Central memory CD8-positive, alpha-beta T cell (primary cell): ENCODE data around the gene SUMO3.

Source experiments
- ATAC-seq: fragments of 150-1000 bp; cut with Tn5 transposase; replicated peaks from 2 replicates; pipeline ENCODE4 v1.10.0; 2022; ENCODE audit warnings: mild to moderate bottlenecking, moderate FRiP score, moderate number of reproducible peaks; ENCODE audit not compliant: poor library complexity, severe bottlenecking; ENCODE audit errors: extremely low read depth
- DNase-seq, 2 donors: peaks; one replicate each; pipeline ENCODE4 v3.0.0; 2021; ENCODE audit warnings: low spot score in 2 of 2
- H3K27ac Mint-ChIP-seq: one replicate; pipeline ENCODE4 v1.8.0; 2022; ENCODE audit warnings: low read depth, mild to moderate bottlenecking, moderate library complexity, mixed read lengths
- H3K27me3 Mint-ChIP-seq: one replicate; pipeline ENCODE4 v1.8.0; 2022; ENCODE audit warnings: mixed read lengths
- H3K36me3 Mint-ChIP-seq: one replicate; pipeline ENCODE4 v1.8.0; 2022; ENCODE audit warnings: mild to moderate bottlenecking, moderate library complexity, mixed read lengths; ENCODE audit not compliant: insufficient read depth
- H3K4me1 Mint-ChIP-seq: one replicate; pipeline ENCODE4 v1.8.0; 2022; ENCODE audit warnings: mixed read lengths
- H3K4me3 Mint-ChIP-seq: one replicate; pipeline ENCODE4 v1.8.0; 2022; ENCODE audit warnings: mild to moderate bottlenecking, moderate library complexity, mixed read lengths
- H3K9me3 Mint-ChIP-seq: one replicate; pipeline ENCODE4 v1.8.0; 2022; ENCODE audit warnings: mixed read lengths

Gene SUMO3

DNA sequence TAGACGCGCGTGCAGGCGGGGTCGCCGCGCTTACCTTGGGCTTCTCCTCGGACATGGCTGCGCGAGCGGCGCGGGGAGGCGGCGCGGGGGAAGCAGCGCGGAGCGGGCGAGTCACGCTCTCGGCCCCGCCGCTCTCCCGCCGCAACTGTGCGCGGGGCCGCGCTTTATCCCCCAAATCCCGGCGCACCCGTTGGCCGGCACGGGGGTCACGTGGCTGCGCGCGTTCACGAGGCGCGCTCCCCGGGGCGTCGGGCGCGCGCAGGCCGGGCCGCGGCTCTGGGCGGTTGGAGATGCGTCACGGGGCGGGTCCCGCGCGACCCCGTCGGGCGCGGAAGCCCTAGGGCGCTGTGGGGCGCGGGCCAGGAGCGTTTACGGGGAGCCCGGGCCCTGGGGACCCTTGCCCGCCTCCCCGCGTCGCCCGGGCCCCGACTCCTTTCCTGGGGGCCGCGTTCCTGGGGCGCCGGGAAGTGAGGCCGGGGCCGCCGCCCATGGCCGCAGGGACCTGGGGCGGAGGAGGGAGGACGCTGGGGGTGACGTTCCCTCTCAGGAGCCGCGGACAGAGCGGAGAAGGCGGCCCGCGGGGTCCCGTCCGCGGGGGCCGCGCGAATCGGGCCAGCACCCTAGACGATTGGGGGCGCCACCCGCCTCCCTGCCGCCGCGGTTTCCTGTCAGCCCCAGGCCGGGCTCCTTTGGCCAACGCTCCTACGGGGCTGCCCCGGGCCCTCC lies at the start of gene SUMO3:
SUMO3 (minus strand) TSS at position 149 of the 726 bp plus-strand sequence; CDS start at position 55, 94 bp downstream.
- Mint-ChIP-seq H3K4me1 (peaks cover 6% of the 10 kb centered on the region), H3K27ac (peak within 1 kb of the TSS; percentile 83), H3K4me3 (peak within 1 kb of the TSS; percentile 79), H3K27me3 (no peaks in the 10 kb centered on the region), H3K36me3 (peaks cover 12% of the 10 kb centered on the region), H3K9me3 (peaks cover 11% of the 10 kb centered on the region)
- DNase-seq = peak; percentile 76 to 86
- peak; percentile 80 for ATAC-seq

DNA sequence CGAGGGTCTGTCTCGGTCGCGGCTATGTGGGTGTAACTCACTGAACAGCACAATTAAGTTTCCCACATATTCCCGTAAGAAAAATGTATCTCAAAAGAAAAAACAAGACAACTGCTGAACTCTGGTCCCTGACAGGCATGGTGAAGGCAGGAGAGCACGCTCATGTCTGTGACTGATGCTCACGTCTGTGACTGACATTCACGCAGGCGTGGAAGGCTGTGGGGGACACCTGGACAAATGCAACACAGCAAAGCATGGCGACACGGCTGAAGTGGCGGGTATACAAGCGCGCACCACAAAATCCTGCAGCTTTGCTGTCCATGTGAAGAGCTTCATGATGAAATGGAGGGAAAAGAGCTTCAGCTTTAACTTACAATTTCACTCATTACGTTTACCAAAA lies 49.6 kb upstream of the SUMO3 start:
- peaks cover 77% of the 10 kb centered on the region for H3K4me1 Mint-ChIP-seq
- H3K27me3 Mint-ChIP-seq = no peaks in the 10 kb centered on the region
- peaks cover 18% of the 10 kb centered on the region for H3K36me3 Mint-ChIP-seq
- DNase-seq = no peak
- no peak for ATAC-seq
- H3K9me3 Mint-ChIP-seq = no peaks in the 10 kb centered on the region
- H3K27ac Mint-ChIP-seq = no peak overlapping the region
- H3K4me3 Mint-ChIP-seq = peak overlapping the region; percentile 62

DNA sequence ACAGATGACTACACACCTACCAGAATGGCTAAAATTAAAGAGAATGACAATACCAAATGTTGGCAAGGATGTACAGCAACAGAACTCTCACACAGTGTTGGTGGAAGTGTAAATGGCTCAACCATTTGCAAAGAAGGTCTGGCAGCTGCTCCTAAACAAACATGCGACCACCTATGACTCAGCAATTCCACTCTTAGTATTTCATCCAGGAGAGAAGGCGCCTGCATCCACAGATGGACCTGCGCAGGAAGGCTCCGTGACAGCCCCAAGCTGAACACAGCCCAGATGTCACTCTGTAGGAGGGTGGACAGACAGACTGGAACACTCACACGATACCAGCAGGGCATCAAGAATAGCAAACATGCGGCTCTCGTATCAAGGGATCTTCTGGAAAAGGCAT lies 48.9 kb upstream of the SUMO3 start:
- Mint-ChIP-seq H3K9me3 (no peaks in the 10 kb centered on the region), H3K27me3 (no peaks in the 10 kb centered on the region), H3K27ac (peak overlapping the region; percentile 83), H3K36me3 (peaks cover 13% of the 10 kb centered on the region), H3K4me3 (peak overlapping the region; percentile 62), H3K4me1 (peaks cover 73% of the 10 kb centered on the region)
- DNase-seq (no peak), ATAC-seq (no peak)

DNA sequence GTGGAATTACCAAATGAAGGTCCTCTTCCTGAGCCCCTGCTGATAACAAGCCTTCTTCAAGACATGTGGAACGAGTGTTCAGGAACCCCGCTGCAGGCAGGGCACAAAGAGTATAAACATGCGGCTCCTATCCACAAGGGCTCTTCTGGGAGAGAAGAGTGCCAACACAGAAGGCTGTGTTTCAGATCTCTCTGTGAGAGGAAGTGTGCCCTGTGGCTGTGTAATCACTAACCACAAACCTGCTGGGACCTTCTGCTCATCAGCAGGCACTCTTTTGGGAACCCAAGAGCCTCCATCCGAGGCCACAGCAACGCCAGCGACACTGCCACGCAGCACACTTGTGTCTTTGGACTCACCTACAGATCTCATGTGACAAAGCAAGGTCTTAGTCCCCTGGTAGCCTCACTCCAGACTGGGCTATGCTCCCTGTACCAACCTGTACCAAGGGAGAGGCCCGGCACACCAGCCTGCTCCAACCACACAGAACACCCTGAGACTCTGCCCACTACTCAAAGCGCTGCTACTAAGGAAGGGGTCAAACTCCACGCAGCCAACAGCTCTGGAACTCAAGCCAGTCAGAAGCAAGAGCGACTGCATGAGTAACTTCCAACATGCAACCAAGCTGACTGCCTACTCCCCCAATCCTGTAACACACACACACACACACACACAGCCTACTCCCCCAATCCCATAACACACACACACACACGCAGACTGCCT lies 47.9 kb upstream of the SUMO3 start:
- Mint-ChIP-seq H3K4me1 (peaks cover 72% of the 10 kb centered on the region), H3K27me3 (no peaks in the 10 kb centered on the region), H3K27ac (peak overlapping the region; percentile 83), H3K36me3 (peaks cover 15% of the 10 kb centered on the region), H3K9me3 (no peaks in the 10 kb centered on the region), H3K4me3 (peak overlapping the region; percentile 38)
- DNase-seq (no peak), ATAC-seq (no peak)

DNA sequence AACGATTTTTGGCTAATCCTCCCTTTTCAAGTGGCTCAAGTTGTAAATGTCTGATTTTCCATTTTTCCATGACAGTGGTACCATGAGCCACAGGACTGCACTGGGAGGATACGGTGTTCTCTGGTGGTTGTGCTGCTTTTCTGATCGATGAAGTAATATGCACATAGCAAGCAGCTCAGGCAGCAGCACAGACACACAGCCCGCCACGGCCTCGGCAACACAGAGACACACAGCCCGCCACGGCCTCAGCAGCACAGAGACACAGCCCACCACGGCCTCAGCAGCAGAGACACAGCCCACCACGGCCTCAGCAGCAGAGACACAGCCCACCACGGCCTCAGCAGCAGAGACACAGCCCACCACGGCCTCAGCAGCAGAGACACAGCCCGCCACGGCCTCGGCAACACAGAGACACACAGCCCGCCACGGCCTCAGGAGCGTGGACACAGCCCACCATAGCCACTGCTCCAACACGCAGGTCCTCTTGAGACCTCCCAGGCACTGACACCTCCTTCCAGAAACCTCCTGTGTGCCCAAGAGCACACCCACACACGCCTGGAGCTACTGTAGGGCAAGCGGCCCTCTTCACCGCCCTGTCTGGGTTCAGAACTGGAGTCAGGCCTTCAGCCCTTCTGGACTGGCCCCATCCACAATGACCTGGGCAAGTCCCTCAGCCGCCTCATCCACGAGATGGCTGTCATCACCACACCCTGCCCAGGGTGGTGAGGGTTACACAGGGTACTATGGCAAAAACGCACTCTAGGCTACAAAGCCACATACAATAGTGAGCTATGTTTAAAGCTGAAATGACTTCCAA lies 45.2 kb upstream of the SUMO3 start:
- Mint-ChIP-seq H3K4me3 (no peak overlapping the region), H3K4me1 (peaks cover 52% of the 10 kb centered on the region)

DNA sequence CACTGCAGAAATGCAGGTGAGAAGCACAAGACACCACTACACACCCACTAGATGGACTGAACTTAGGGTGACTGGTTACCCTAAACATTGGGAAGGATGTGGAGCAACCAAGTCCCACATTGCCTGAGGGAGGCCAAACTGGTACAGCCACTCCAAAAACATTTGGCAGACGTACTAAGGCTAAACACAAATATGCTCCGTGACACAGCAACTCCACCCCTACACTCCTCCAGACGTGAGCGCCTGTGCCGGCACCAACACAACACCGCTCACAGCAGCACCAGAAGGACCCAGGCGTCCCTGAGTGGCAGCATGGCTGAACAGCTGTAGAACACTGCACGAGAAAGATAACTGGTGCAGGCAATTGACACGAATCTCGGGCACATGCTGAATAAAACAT lies 40.9 kb upstream of the SUMO3 start:
- H3K9me3 Mint-ChIP-seq = no peaks in the 10 kb centered on the region
- DNase-seq (no peak), ATAC-seq (no peak)
- H3K27me3 Mint-ChIP-seq = no peaks in the 10 kb centered on the region
- H3K4me3 Mint-ChIP-seq = no peak overlapping the region
- peaks cover 33% of the 10 kb centered on the region for H3K36me3 Mint-ChIP-seq
- no peak overlapping the region for H3K27ac Mint-ChIP-seq
- peaks cover 33% of the 10 kb centered on the region for H3K4me1 Mint-ChIP-seq

More for the DNA sequence above, 45.2 kb upstream of the SUMO3 start:
- H3K27ac Mint-ChIP-seq = no peak overlapping the region
- no peaks in the 10 kb centered on the region for H3K9me3 Mint-ChIP-seq
- H3K36me3 Mint-ChIP-seq = peaks cover 24% of the 10 kb centered on the region
- DNase-seq (no peak), ATAC-seq (no peak)
- no peaks in the 10 kb centered on the region for H3K27me3 Mint-ChIP-seq

DNA sequence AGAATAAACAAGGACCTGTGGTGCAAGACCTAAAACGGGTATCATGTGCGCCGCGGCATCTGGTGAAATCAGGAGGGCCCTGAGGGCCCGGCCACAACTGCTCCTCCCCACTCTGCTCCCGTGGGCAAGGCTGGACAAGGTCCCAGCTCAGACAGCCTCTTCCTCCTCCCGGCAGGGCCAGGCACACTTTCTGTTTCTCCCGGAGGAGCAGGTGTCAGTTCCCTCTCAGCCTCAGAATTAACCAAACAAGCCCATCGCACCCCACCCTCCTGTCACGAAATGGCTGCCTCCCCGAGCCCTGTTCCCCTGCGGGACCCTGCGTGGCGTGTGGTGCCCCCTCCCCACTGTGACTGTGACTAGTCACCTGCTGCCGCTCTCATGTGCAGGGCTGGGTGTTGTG lies 40.4 kb upstream of the SUMO3 start:
- Mint-ChIP-seq H3K4me3 (no peak overlapping the region), H3K27ac (no peak overlapping the region), H3K4me1 (peaks cover 33% of the 10 kb centered on the region), H3K9me3 (no peaks in the 10 kb centered on the region), H3K27me3 (no peaks in the 10 kb centered on the region), H3K36me3 (peaks cover 33% of the 10 kb centered on the region)
- DNase-seq (no peak), ATAC-seq (no peak)

DNA sequence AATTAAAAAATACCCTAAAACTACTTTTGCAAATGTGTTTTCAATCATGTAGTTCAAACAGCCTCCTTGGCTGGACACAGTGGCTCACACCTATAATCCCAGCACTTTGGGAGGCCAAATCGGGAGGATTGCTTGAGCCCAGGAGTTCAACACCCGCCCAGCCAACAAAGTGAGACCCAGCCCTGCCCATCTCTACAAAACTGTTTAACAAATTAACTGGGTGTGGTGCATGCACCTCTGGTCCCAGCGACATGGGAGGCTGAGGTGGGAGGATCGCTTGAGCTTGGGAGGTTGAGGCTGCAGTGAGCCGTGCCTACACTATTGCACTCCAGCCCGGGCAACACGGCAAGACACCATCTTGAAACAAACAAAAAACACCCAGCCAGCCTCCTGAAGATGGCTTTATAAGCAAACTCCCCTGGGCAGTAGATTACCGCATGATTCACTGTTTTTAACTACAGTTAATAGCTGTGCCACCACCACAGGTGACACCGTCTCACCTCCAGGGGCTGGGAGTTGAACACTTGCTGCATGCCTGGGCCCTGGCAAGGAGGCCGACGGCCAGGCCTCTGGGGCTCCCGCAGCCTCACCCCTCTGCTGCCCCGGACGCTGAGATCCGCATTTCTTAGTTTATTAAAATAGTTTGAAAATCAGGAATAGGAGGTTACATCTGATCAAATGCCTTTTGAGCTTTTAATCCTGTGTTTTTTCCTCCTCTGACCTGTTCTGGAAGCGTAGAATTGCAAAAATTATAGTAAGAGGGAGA lies 39.4 kb upstream of the SUMO3 start:
- Mint-ChIP-seq H3K4me1 (peaks cover 33% of the 10 kb centered on the region), H3K27ac (no peak overlapping the region), H3K4me3 (no peak overlapping the region), H3K27me3 (no peaks in the 10 kb centered on the region), H3K9me3 (no peaks in the 10 kb centered on the region), H3K36me3 (peaks cover 41% of the 10 kb centered on the region)
- DNase-seq (no peak), ATAC-seq (no peak)

DNA sequence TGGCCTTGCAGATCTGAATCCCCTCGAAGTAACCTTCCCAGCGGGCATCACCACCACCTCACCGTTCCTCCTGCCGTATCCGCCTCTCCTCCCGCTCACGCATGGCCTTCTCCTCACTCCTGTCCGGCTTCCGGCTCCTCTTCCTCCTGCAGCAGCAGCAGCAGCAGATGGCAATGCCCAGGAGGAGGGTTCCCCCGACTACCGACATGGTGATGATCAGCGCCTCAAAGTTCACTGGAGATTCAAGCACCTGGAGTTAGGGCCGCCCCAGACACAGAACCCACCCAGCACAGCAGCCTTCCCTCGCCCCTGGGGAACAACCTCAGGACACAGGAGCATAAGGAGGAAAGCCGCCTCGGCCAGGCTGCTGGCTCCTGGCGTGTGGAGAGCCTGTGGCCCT lies 38.3 kb upstream of the SUMO3 start:
- ATAC-seq = no peak
- Mint-ChIP-seq H3K4me1 (peaks cover 30% of the 10 kb centered on the region), H3K27ac (no peak overlapping the region), H3K4me3 (no peak overlapping the region), H3K27me3 (no peaks in the 10 kb centered on the region), H3K36me3 (peaks cover 44% of the 10 kb centered on the region), H3K9me3 (no peaks in the 10 kb centered on the region)
- DNase-seq = no peak

DNA sequence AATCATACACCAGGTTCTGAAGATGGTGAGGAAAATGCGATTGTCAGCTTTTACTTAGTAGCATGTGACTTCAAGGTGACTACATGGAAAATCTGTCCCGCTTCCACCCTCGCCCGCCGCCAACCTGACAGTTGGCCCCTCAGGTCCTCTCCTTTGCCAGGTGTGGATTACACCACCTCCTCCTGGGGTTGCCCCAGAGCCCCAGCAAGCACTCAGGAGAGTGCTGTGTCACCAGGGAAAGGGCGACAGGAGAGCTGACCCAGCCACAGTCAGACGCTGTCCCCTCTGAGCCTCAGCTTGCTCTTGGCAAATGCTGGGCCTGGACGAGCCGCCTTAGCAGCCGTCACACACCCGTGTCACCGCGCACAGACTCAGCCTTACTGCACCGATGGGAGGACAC lies 37.7 kb upstream of the SUMO3 start:
- peaks cover 26% of the 10 kb centered on the region for H3K4me1 Mint-ChIP-seq
- ATAC-seq (no peak), DNase-seq (no peak)
- no peak overlapping the region for H3K4me3 Mint-ChIP-seq
- no peaks in the 10 kb centered on the region for H3K27me3 Mint-ChIP-seq
- H3K36me3 Mint-ChIP-seq = peaks cover 45% of the 10 kb centered on the region
- no peaks in the 10 kb centered on the region for H3K9me3 Mint-ChIP-seq
- H3K27ac Mint-ChIP-seq = no peak overlapping the region

DNA sequence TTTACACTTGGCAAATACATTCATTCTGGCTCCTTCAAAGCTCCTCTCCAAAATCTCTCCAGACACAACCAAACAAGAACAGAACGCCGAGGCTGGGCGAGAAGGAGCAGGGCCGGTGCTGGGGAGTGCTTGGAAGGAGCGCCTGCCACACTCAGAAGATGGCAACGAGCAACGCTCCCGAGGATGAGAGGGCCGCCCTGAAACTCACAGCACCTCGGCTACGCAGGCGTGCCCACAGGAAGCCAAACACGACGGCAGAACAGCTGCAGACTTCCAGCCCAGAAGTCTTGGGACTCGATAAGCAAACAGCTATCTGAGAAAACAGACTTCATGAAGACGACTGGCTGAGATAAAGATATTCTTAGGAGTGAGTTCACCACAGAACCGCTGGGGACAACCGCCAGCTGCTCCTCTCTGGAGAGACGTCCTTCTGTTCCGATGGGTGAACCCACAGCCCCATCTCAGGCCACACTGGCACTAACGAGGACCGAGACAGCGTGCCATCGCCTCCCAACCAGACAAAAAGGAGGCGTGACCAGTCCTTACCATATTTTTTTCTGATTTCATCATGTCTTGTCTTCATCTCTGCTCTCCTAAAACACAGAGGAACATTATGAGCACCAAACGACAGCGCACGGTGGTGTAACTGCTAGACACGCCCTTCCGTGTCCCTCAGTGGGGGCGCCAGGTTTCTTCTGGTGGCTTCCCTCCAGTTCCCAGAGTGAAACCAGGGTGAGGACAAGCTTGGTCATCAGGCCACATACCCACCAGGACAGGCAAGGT lies 37.0 kb upstream of the SUMO3 start:
- Mint-ChIP-seq H3K4me3 (no peak overlapping the region), H3K36me3 (peaks cover 46% of the 10 kb centered on the region), H3K9me3 (no peaks in the 10 kb centered on the region), H3K4me1 (peaks cover 26% of the 10 kb centered on the region), H3K27me3 (no peaks in the 10 kb centered on the region), H3K27ac (peak overlapping the region; percentile 13)
- DNase-seq (no peak), ATAC-seq (no peak)

DNA sequence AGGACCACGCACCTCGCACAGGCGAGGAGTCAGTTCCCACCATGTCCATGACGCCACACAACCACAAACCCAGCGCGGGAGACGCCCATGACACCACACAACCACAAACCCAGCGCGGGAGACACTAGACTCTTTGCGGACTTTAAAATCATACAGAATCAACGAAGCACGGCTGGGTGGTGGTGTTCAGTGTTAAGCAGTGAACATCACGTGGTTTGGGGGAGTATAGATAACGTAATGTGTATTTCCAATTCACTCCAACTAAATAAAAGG lies 36.5 kb upstream of the SUMO3 start:
- Mint-ChIP-seq H3K4me1 (peaks cover 26% of the 10 kb centered on the region), H3K4me3 (no peak overlapping the region), H3K36me3 (peaks cover 43% of the 10 kb centered on the region), H3K27me3 (no peaks in the 10 kb centered on the region), H3K27ac (peak overlapping the region; percentile 13), H3K9me3 (no peaks in the 10 kb centered on the region)
- ATAC-seq (no peak), DNase-seq (no peak)
